Measurements from ENCODE around the gene ERP44.

ERP44 gene

GRCh38 chr9:99967457-99967856 lies 131.3 kb downstream of the ERP44 start:
- Histone ChIP-seq H3K79me2 (ENCODE audit: insufficient read depth, low read depth) (no peaks in the 10 kb centered on the region), H2AFZ (ENCODE audit: low read depth) (no peak overlapping the region), H3K4me3 (IDR thresholded peaks at IDR 0.05; ENCODE audit: insufficient read depth, low read depth, low read length) (no peak overlapping the region), H3K4me1 (ENCODE audit: low read depth, poor library complexity, severe bottlenecking) (no peaks in the 10 kb centered on the region), H3K9ac (no peak overlapping the region), H3K4me2 (no peak overlapping the region), H4K20me1 (ENCODE audit: insufficient read depth) (no peaks in the 10 kb centered on the region), H3K36me3 (ENCODE audit: insufficient read depth) (no peaks in the 10 kb centered on the region), H3K27ac (no peak overlapping the region), H3K27me3 (ENCODE audit: insufficient read depth, low read depth) (no peaks in the 10 kb centered on the region)
- TF ChIP-seq CTCF (conservative IDR thresholded peaks at IDR 0.05; ENCODE audit: low read depth, low read length): no peak

GRCh38 chr9:99966716-99967115 lies 132.1 kb downstream of the ERP44 start:
- Histone ChIP-seq H3K79me2 (ENCODE audit: insufficient read depth, low read depth) (no peaks in the 10 kb centered on the region), H3K36me3 (ENCODE audit: insufficient read depth) (no peaks in the 10 kb centered on the region), H3K9ac (no peak overlapping the region), H3K4me1 (ENCODE audit: low read depth, poor library complexity, severe bottlenecking) (no peaks in the 10 kb centered on the region), H2AFZ (ENCODE audit: low read depth) (no peak overlapping the region), H3K4me2 (no peak overlapping the region), H4K20me1 (ENCODE audit: insufficient read depth) (no peaks in the 10 kb centered on the region), H3K27ac (no peak overlapping the region), H3K27me3 (ENCODE audit: insufficient read depth, low read depth) (no peaks in the 10 kb centered on the region), H3K4me3 (IDR thresholded peaks at IDR 0.05; ENCODE audit: insufficient read depth, low read depth, low read length) (no peak overlapping the region)
- no peak for TF ChIP-seq CTCF (conservative IDR thresholded peaks at IDR 0.05; ENCODE audit: low read depth, low read length)

GRCh38 chr9:99966001-99966400 lies 132.8 kb downstream of the ERP44 start:
- no peak for TF ChIP-seq CTCF (conservative IDR thresholded peaks at IDR 0.05; ENCODE audit: low read depth, low read length)
- no peaks in the 10 kb centered on the region for H4K20me1 ChIP-seq (ENCODE audit: insufficient read depth)
- H3K27me3 ChIP-seq (ENCODE audit: insufficient read depth, low read depth): no peaks in the 10 kb centered on the region
- no peaks in the 10 kb centered on the region for H3K79me2 ChIP-seq (ENCODE audit: insufficient read depth, low read depth)
- H3K4me2 ChIP-seq: no peak overlapping the region
- H3K9ac ChIP-seq: no peak overlapping the region
- H2AFZ ChIP-seq (ENCODE audit: low read depth): no peak overlapping the region
- H3K27ac ChIP-seq: no peak overlapping the region
- H3K4me1 ChIP-seq (ENCODE audit: low read depth, poor library complexity, severe bottlenecking): no peaks in the 10 kb centered on the region
- H3K36me3 ChIP-seq (ENCODE audit: insufficient read depth): no peaks in the 10 kb centered on the region
- H3K4me3 ChIP-seq (IDR thresholded peaks at IDR 0.05; ENCODE audit: insufficient read depth, low read depth, low read length): no peak overlapping the region

- H3K27me3 ChIP-seq (ENCODE audit: insufficient read depth, low read depth): no peaks in the 10 kb centered on the region
- H3K4me1 ChIP-seq (ENCODE audit: low read depth, poor library complexity, severe bottlenecking): no peaks in the 10 kb centered on the region
- no peak overlapping the region for H3K27ac ChIP-seq
- H3K4me3 ChIP-seq (IDR thresholded peaks at IDR 0.05; ENCODE audit: insufficient read depth, low read depth, low read length): no peak overlapping the region
- no peak overlapping the region for H3K9ac ChIP-seq
- H4K20me1 ChIP-seq (ENCODE audit: insufficient read depth): no peaks in the 10 kb centered on the region
- no peak for TF ChIP-seq CTCF (conservative IDR thresholded peaks at IDR 0.05; ENCODE audit: low read depth, low read length)
- no peak overlapping the region for H2AFZ ChIP-seq (ENCODE audit: low read depth)
- H3K4me2 ChIP-seq: no peak overlapping the region
- H3K36me3 ChIP-seq (ENCODE audit: insufficient read depth): no peaks in the 10 kb centered on the region
- no peaks in the 10 kb centered on the region for H3K79me2 ChIP-seq (ENCODE audit: insufficient read depth, low read depth)
Measured at GRCh38 chr9:99964336-99964735, 134.5 kb downstream of the ERP44 start.
